ENCODE data around the gene NAMPT. TPM values are rescaled to one million over a fixed set of nuclear protein-coding genes. Genes with fewer than 3 reads are reported as not detected.

Gene NAMPT
- polyA plus RNA-seq, 2 of the 4 experiments (the other 2 are of a cell fraction), result 213 to 274 TPM

GRCh38 chr7:106246902-106247711 is 37.7 kb downstream of the NAMPT start (continued):
- TF ChIP-seq KDM1A (IDR thresholded peaks at IDR 0.05; ENCODE audit: low read depth) (no peak), FOSB (CRISPR knock-in tag; IDR thresholded peaks at IDR 0.05) (no peak), ZFP36 (IDR thresholded peaks at IDR 0.05; ENCODE audit: borderline replicate concordance, partially characterized antibody) (no peak), SREBF2 (IDR thresholded peaks at IDR 0.05) (no peak), RAD21 (conservative IDR thresholded peaks at IDR 0.05 in 1 of 2, IDR thresholded peaks at IDR 0.05 in 1 of 2) (no peak), HEYL (CRISPR knock-in tag; IDR thresholded peaks at IDR 0.05) (no peak), BCL3 (IDR thresholded peaks at IDR 0.05) (no peak), KDM5A (IDR thresholded peaks at IDR 0.05) (no peak), CEBPB (IDR thresholded peaks at IDR 0.05) (peak; percentile 51 to 56; a peak in 3 of 4 replicates), HES2 (IDR thresholded peaks at IDR 0.05) (no peak), USF2 (IDR thresholded peaks at IDR 0.05) (no peak), EHF (CRISPR knock-in tag; IDR thresholded peaks at IDR 0.05) (no peak), HOXB5 (CRISPR knock-in tag; IDR thresholded peaks at IDR 0.05) (no peak), CBX8 (IDR thresholded peaks at IDR 0.05) (no peak)

GRCh38 chr7:106243893-106244292 is 40.9 kb downstream of the NAMPT start:
- no peak for DNase-seq (ENCODE audit: low read depth in 1 of 2, low spot score in 1 of 2)
- FAIRE-seq, result no peak
- CTCF ChIA-PET, result interaction anchor here (0.7 kb wide), 1 partner anchor 218 kb away, joined by 3 read pairs; no protein-coding TSS in a partner anchor
- Histone ChIP-seq H3K9me3 (peaks cover 16% of the 10 kb centered on the region; the same call in 1 of the 3 replicates), H3K4me1 (no peaks in the 10 kb centered on the region), H3K4me3 (no peak overlapping the region), H3K27ac (no peak overlapping the region), H3K4me2 (no peak overlapping the region)
- ATAC-seq, result peak in 1 of 2 experiments; percentile 31; a peak in 4 of 6 replicates
- no peak for TF ChIP-seq HEYL (CRISPR knock-in tag; IDR thresholded peaks at IDR 0.05)
- TF ChIP-seq HOXB13 (CRISPR knock-in tag; IDR thresholded peaks at IDR 0.05; ENCODE audit: low read depth), result no peak
- TF ChIP-seq KDM5A (IDR thresholded peaks at IDR 0.05), result no peak
- TF ChIP-seq ZC3H11A (IDR thresholded peaks at IDR 0.05), result no peak
- TF ChIP-seq CHD2 (IDR thresholded peaks at IDR 0.05; ENCODE audit: low read length, partially characterized antibody), result no peak
- TF ChIP-seq E2F6 (IDR thresholded peaks at IDR 0.05; ENCODE audit: borderline replicate concordance, low read depth), result no peak
- no peak for TF ChIP-seq EHMT2 (IDR thresholded peaks at IDR 0.05; ENCODE audit: low read depth)
- no peak for TF ChIP-seq POLR2A (IDR thresholded peaks at IDR 0.05; ENCODE audit: low read length)
- no peak for TF ChIP-seq RFX5 (IDR thresholded peaks at IDR 0.05)
- no peak for TF ChIP-seq ZNF302 (CRISPR knock-in tag; IDR thresholded peaks at IDR 0.05)
- TF ChIP-seq NR3C1 (IDR thresholded peaks at IDR 0.05), result no peak
- 61% methylated on average over 2 of the region's 2 CpGs for WGBS (ENCODE audit: missing lambda C conversion rate)
- POLR2A ChIA-PET, result no interaction called here

GRCh38 chr7:106239406-106239805 is 45.4 kb downstream of the NAMPT start:
- Histone ChIP-seq H3K4me2 (no peak overlapping the region), H3K4me1 (no peaks in the 10 kb centered on the region), H3K4me3 (no peak overlapping the region), H3K9me3 (peaks cover 3% of the 10 kb centered on the region; the same call in 1 of the 3 replicates), H3K27ac (no peak overlapping the region)
- WGBS (ENCODE audit: missing lambda C conversion rate), result 42% methylated on average over 3 of the region's 3 CpGs
- no peak; a peak in 1 of 6 replicates for ATAC-seq
- DNase-seq (ENCODE audit: low read depth in 1 of 2, low spot score in 1 of 2), result no peak
- ChIA-PET POLR2A (no interaction called here), CTCF (no interaction called here)
- TF ChIP-seq EP300 (IDR thresholded peaks at IDR 0.05), result no peak
- TF ChIP-seq ZFP36 (IDR thresholded peaks at IDR 0.05; ENCODE audit: borderline replicate concordance, partially characterized antibody), result no peak
- TF ChIP-seq NPAS2 (CRISPR knock-in tag; IDR thresholded peaks at IDR 0.05; ENCODE audit: borderline replicate concordance), result no peak
- TF ChIP-seq FOXS1 (CRISPR knock-in tag; IDR thresholded peaks at IDR 0.05), result no peak
- no peak for TF ChIP-seq HDAC2 (IDR thresholded peaks at IDR 0.05)
- no peak for TF ChIP-seq USF2 (IDR thresholded peaks at IDR 0.05)
- no peak for TF ChIP-seq RNF2 (IDR thresholded peaks at IDR 0.05; ENCODE audit: borderline replicate concordance, low read depth)
- TF ChIP-seq KDM5A (IDR thresholded peaks at IDR 0.05), result no peak
- TF ChIP-seq ATOH8 (CRISPR knock-in tag; IDR thresholded peaks at IDR 0.05; ENCODE audit: low read depth), result no peak
- no peak for TF ChIP-seq RAD21 (conservative IDR thresholded peaks at IDR 0.05 in 1 of 2, IDR thresholded peaks at IDR 0.05 in 1 of 2)
- TF ChIP-seq PHF8 (IDR thresholded peaks at IDR 0.05; ENCODE audit: borderline replicate concordance, low read depth), result no peak
- no peak for TF ChIP-seq MYC (IDR thresholded peaks at IDR 0.05; ENCODE audit: borderline replicate concordance, low read length)
- TF ChIP-seq FOSL2 (IDR thresholded peaks at IDR 0.05), result no peak
- no peak for TF ChIP-seq FOSL2 (CRISPR knock-in tag; IDR thresholded peaks at IDR 0.05)
- no peak for TF ChIP-seq CEBPB (IDR thresholded peaks at IDR 0.05)
- FAIRE-seq, result no peak

All from A549 (cell line).